MM.1S (cell line): ENCODE data around the gene PAPLN.

Experiments used
- DNase-seq: peaks from one replicate; pipeline ENCODE4 v3.0.0-alpha.2; 2015
- H2AFZ ChIP-seq: fragments of 300-600 bp; sonication (generic); 2 replicates; pipeline ENCODE4 v1.6.0; 2016; ENCODE audit warnings: antibody characterized with exemption, low read length
- H3F3A ChIP-seq: fragments of 300-600 bp; sonication (generic); 2 replicates; pipeline ENCODE4 v1.6.1; 2016; ENCODE audit warnings: mild to moderate bottlenecking, antibody characterized with exemption, low read length, moderate library complexity, mixed read lengths; ENCODE audit not compliant: insufficient read depth
- H3K27ac ChIP-seq: fragments of 300-600 bp; sonication (generic); 2 replicates; pipeline ENCODE4 v1.5.1; 2016; ENCODE audit warnings: mild to moderate bottlenecking, low read length
- H3K27me3 ChIP-seq: fragments of 300-600 bp; sonication (generic); replicated peaks from 2 replicates; pipeline ENCODE4 v1.6.0; 2016; ENCODE audit warnings: low read length; ENCODE audit not compliant: insufficient read depth
- H3K36me3 ChIP-seq: fragments of 300-600 bp; sonication (generic); replicated peaks from 2 replicates; pipeline ENCODE4 v1.6.1; 2016; ENCODE audit warnings: mild to moderate bottlenecking, low read length, mixed read lengths; ENCODE audit not compliant: insufficient read depth
- H3K4me1 ChIP-seq: fragments of 300-600 bp; sonication (generic); 2 replicates; pipeline ENCODE4 v1.6.1; 2016; ENCODE audit warnings: low read length, mixed read lengths
- H3K4me2 ChIP-seq: fragments of 300-600 bp; sonication (generic); 2 replicates; pipeline ENCODE4 v1.6.0; 2016; ENCODE audit warnings: low read depth, low read length
- H3K4me3 ChIP-seq: fragments of 300-600 bp; sonication (generic); 2 replicates; pipeline ENCODE4 v1.5.1; 2016; ENCODE audit warnings: low read length, mixed read lengths
- H3K79me2 ChIP-seq: fragments of 300-600 bp; sonication (generic); 2 replicates; pipeline ENCODE4 v1.6.1; 2016; ENCODE audit warnings: mixed run types, low read length, mixed read lengths
- H3K9ac ChIP-seq: fragments of 300-600 bp; sonication (generic); 2 replicates; pipeline ENCODE4 v1.6.1; 2016; ENCODE audit warnings: low read length, mixed read lengths
- H3K9me2 ChIP-seq: fragments of 300-600 bp; sonication (generic); replicated peaks from 2 replicates; pipeline ENCODE4 v1.6.1; 2016; ENCODE audit warnings: mild to moderate bottlenecking, low read length, mixed read lengths; ENCODE audit not compliant: insufficient read depth
- H3K9me3 ChIP-seq: fragments of 300-600 bp; sonication (generic); replicated peaks from 2 replicates; pipeline ENCODE4 v1.6.1; 2016; ENCODE audit warnings: mild to moderate bottlenecking, low read length, mixed read lengths; ENCODE audit not compliant: insufficient read depth
- H4K20me1 ChIP-seq: fragments of 300-600 bp; sonication (generic); 2 replicates; pipeline ENCODE4 v1.6.1; 2016; ENCODE audit warnings: mild to moderate bottlenecking, low read length, moderate library complexity, mixed read lengths; ENCODE audit not compliant: insufficient read depth
- CTCF ChIP-seq: fragments of 300-600 bp; sonication (generic); IDR thresholded peaks from 2 replicates; pipeline ENCODE4 v1.5.1; 2016; ENCODE audit warnings: antibody characterized with exemption, low read length, mixed read lengths
- EZH2 ChIP-seq: fragments of 300-600 bp; sonication (generic); optimal IDR thresholded peaks from 2 replicates; pipeline ENCODE3; 2017; ENCODE audit warnings: low read depth, mild to moderate bottlenecking, antibody characterized with exemption, low read length, mixed read lengths
- EZH2phosphoT487 ChIP-seq: fragments of 300-600 bp; sonication (generic); IDR thresholded peaks from 2 replicates; pipeline ENCODE4 v1.6.1; 2018; ENCODE audit warnings: antibody characterized with exemption, low read length

PAPLN gene

GRCh38 chr14:73312687-73313086, 75.4 kb downstream of the PAPLN start:
- no peaks in the 10 kb centered on the region for H3K4me1 ChIP-seq
- no peaks in the 10 kb centered on the region for H3K9me3 ChIP-seq
- no peak overlapping the region for H3K9ac ChIP-seq

GRCh38 chr14:73313151-73313550, 75.8 kb downstream of the PAPLN start:
- Histone ChIP-seq H4K20me1 (no peaks in the 10 kb centered on the region), H3K4me2 (no peak overlapping the region), H3K4me1 (no peaks in the 10 kb centered on the region), H3F3A (no peaks in the 10 kb centered on the region), H3K9me2 (no peaks in the 10 kb centered on the region), H3K27me3 (no peaks in the 10 kb centered on the region), H3K27ac (no peak overlapping the region), H3K9ac (no peak overlapping the region), H3K36me3 (no peaks in the 10 kb centered on the region), H3K79me2 (no peaks in the 10 kb centered on the region), H3K9me3 (no peaks in the 10 kb centered on the region), H2AFZ (no peak overlapping the region), H3K4me3 (no peak overlapping the region)
- no peak for TF ChIP-seq EZH2phosphoT487
- TF ChIP-seq CTCF: no peak
- no peak for TF ChIP-seq EZH2
- no peak for DNase-seq

More at GRCh38 chr14:73312687-73313086, 75.4 kb downstream of the PAPLN start:
- Histone ChIP-seq H3K9me2 (no peaks in the 10 kb centered on the region), H3F3A (no peaks in the 10 kb centered on the region), H3K27ac (no peak overlapping the region), H3K27me3 (no peaks in the 10 kb centered on the region), H3K36me3 (no peaks in the 10 kb centered on the region), H3K4me3 (no peak overlapping the region), H4K20me1 (no peaks in the 10 kb centered on the region), H2AFZ (no peak overlapping the region), H3K79me2 (no peaks in the 10 kb centered on the region), H3K4me2 (no peak overlapping the region)
- DNase-seq: no peak
- TF ChIP-seq EZH2 (no peak), CTCF (no peak), EZH2phosphoT487 (no peak)

- no peaks in the 10 kb centered on the region for H3K9me2 ChIP-seq
- H3K36me3 ChIP-seq: no peaks in the 10 kb centered on the region
- H3K27me3 ChIP-seq: no peaks in the 10 kb centered on the region
- no peaks in the 10 kb centered on the region for H4K20me1 ChIP-seq
- H2AFZ ChIP-seq: no peak overlapping the region
- DNase-seq: no peak
- no peak overlapping the region for H3K27ac ChIP-seq
- H3K4me1 ChIP-seq: no peaks in the 10 kb centered on the region
- no peak overlapping the region for H3K4me3 ChIP-seq
- H3K79me2 ChIP-seq: no peaks in the 10 kb centered on the region
- no peak for TF ChIP-seq CTCF
- TF ChIP-seq EZH2: no peak
- no peak for TF ChIP-seq EZH2phosphoT487
- no peak overlapping the region for H3K9ac ChIP-seq
- no peaks in the 10 kb centered on the region for H3F3A ChIP-seq
- H3K4me2 ChIP-seq: no peak overlapping the region
- no peaks in the 10 kb centered on the region for H3K9me3 ChIP-seq
These were observed 86.6 kb downstream of the PAPLN start for GRCh38 chr14:73323896-73324399.
